ENCODE results near the gene MYCBPAP. TPM values are rescaled to one million over a fixed set of nuclear protein-coding genes. Genes with fewer than 3 reads are reported as not detected.

MYCBPAP gene
- total RNA-seq, 4 donors from 2014 or later, result 0.78 to 3.2 (median 1.6) TPM

DNA sequence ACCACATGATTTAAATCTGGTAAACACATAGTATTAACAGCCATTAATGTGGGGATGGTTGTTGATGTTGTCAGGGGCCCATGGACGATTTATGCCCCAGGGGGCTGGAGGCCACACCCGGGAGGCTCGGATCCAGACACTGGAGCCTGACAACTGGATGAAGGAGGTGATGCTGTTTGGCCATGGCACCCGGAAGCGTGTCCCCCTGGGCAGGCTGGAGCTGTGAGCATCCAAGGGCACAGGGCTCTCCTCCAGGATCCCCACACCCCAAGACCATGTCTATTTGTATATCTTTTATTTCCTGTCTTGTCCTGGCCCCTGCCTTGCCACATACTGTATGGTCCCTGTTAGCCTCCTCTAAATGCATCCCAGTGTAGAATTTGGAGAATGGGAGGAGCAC, 25.0 kb upstream of the MYCBPAP start:
- 66 to 69% methylated on average over 5 of the region's 5 CpGs for WGBS, 2 donors
- Histone ChIP-seq H3K4me1 (peaks cover 28 to 30% of the 10 kb centered on the region in 2 donors), H3K4me3 (replicated peaks in 1 of 3) (no peak overlapping the region), H3K27me3 (no peaks in the 10 kb centered on the region), H3K36me3 (peaks cover 9 to 10% of the 10 kb centered on the region in 2 donors), H3K9me3 (no peaks in the 10 kb centered on the region), H3K27ac (peak overlapping the region; percentile 90 to 98 (median 93))
- TF ChIP-seq, protein P1, sequence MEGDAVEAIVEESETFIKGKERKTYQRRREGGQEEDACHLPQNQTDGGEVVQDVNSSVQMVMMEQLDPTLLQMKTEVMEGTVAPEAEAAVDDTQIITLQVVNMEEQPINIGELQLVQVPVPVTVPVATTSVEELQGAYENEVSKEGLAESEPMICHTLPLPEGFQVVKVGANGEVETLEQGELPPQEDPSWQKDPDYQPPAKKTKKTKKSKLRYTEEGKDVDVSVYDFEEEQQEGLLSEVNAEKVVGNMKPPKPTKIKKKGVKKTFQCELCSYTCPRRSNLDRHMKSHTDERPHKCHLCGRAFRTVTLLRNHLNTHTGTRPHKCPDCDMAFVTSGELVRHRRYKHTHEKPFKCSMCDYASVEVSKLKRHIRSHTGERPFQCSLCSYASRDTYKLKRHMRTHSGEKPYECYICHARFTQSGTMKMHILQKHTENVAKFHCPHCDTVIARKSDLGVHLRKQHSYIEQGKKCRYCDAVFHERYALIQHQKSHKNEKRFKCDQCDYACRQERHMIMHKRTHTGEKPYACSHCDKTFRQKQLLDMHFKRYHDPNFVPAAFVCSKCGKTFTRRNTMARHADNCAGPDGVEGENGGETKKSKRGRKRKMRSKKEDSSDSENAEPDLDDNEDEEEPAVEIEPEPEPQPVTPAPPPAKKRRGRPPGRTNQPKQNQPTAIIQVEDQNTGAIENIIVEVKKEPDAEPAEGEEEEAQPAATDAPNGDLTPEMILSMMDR (IDR thresholded peaks at IDR 0.05), result no peak
- TF ChIP-seq POLR2A (IDR thresholded peaks at IDR 0.05), result no peak
- intact Hi-C loops (cut with DNase I), result loop anchor here (10.0 kb wide), 2 partner anchors 142 to 202 kb away; no protein-coding TSS in a partner anchor
- DNase-seq, result no peak

DNA sequence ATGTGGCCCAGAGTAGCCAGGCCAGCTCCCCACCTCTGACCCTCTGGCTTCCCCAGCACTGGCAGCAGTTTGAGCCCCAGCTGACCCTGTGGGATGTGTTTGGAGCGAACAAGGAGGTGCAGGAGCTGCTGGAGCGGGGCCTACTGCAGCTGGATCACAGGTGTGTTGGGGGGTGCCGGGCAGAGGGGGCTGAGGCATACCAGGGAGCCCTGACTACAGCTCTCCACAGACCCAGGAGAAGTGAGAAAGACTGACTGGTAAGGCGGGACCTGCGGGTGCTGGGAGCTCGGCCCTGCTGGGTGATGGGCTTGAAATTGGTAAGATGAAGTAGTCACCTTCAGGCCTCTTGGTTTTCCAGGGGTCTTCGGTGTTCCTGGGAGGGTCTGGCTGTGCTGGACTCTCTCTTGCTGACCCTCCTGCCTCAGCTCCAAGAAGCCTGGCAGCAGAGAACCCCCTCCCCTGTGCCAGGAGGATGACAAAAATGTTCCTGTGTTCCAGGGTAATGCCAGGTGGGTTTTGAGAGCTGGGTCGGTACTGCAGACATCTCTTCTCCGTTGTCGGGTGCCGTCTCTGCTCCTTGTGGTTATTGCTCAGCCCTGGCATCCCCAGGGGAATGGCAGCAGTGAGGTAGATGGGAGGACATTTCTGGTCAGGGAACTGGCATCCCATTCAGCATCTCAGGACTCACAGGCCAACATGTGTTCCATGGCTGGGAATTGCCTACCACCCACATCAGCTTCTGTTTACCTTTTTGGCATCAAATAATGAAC, 23.7 kb upstream of the MYCBPAP start:
- Histone ChIP-seq H3K4me1 (peaks cover 26 to 29% of the 10 kb centered on the region in 2 donors), H3K27ac (peak overlapping the region; percentile 90 to 98 (median 93)), H3K36me3 (peaks cover 9 to 10% of the 10 kb centered on the region in 2 donors), H3K9me3 (no peaks in the 10 kb centered on the region), H3K4me3 (replicated peaks in 1 of 3) (no peak overlapping the region), H3K27me3 (no peaks in the 10 kb centered on the region)
- intact Hi-C loops (cut with DNase I), result loop anchor here (5.0 to 10.0 kb wide), 3 partner anchors 58 to 200 kb away; no protein-coding TSS in a partner anchor
- no peak for DNase-seq
- WGBS, 2 donors, result 90 to 94% methylated on average over 9 to 11 of the region's 11 CpGs
- TF ChIP-seq, protein P1 (IDR thresholded peaks at IDR 0.05), result no peak
- TF ChIP-seq POLR2A (IDR thresholded peaks at IDR 0.05), result no peak

DNA sequence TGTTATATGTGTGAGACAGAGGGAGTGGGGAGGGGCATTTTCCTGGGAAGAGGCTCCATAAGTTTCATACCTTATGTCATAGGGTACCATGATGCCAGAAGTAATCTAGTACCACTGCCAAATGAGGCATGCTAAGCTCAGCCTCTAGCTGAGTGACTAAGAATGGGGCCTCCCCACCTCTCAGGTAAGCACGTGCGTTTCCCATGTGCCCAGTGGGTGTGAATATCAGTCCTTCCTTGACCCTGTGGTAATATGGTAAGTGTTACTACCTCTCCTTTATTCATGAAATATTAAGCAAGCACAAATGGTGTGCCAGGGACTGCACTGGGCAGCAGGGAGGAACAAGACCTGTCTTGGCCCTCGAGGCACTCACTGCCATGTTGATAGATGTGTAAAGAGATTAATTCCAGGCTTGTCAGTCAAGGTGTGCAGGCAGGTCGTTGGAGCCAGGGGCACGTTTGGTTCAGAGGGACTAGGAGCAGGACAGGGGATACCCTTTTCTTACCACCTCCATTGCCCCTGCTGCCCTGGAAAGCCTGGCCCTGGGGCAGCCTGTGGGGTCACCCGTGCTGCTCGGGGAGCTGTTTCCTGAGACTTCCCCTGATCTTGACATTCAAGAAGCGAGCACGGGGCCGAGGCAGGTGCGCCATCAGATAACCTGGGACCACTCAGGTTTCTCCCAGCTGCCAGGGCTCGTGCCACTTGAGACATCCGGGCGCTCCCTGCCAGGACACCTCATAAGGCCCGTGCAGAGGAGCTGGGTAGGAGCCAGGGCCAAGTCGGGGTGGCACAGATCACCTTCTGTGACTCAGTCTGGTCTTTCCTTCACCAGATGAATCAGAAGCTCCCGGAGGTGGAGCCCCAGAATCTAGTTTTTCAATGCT, 20.8 kb upstream of the MYCBPAP start:
- no peaks in the 10 kb centered on the region for H3K9me3 ChIP-seq
- no peaks in the 10 kb centered on the region for H3K27me3 ChIP-seq
- H3K36me3 ChIP-seq, result peaks cover 8 to 9% of the 10 kb centered on the region in 2 donors
- H3K4me3 ChIP-seq (replicated peaks in 1 of 3), result no peak overlapping the region
- H3K4me1 ChIP-seq, result peaks cover 26 to 47% of the 10 kb centered on the region in 2 donors
- TF ChIP-seq, protein P1 (IDR thresholded peaks at IDR 0.05), result no peak
- peak overlapping the region in 1 of 3 donors; percentile 7 for H3K27ac ChIP-seq
- 79 to 80% methylated on average over 10 to 14 of the region's 17 CpGs for WGBS, 2 donors
- peak; percentile 41 to 69 for DNase-seq
- intact Hi-C loops (cut with DNase I), result loop anchor here (5.0 to 10.0 kb wide), 3 partner anchors 55 to 197 kb away; no protein-coding TSS in a partner anchor

GRCh38 chr17:50488880-50489279, 19.4 kb upstream of the MYCBPAP start:
- no peaks in the 10 kb centered on the region for H3K27me3 ChIP-seq
- peaks cover 13 to 33% of the 10 kb centered on the region in 2 donors for H3K4me1 ChIP-seq
- 86 to 100% methylated on average over 2 of the region's 2 CpGs for WGBS, 2 donors
- peaks cover 8 to 9% of the 10 kb centered on the region in 2 donors for H3K36me3 ChIP-seq
- TF ChIP-seq, protein P1 (IDR thresholded peaks at IDR 0.05), result no peak
- no peak for TF ChIP-seq POLR2A (IDR thresholded peaks at IDR 0.05)
- no peaks in the 10 kb centered on the region for H3K9me3 ChIP-seq
- no peak for DNase-seq
- H3K4me3 ChIP-seq (replicated peaks in 1 of 3), result no peak overlapping the region
- intact Hi-C loops (cut with DNase I), result loop anchor here (5.0 to 10.0 kb wide), 3 partner anchors 53 to 196 kb away; no protein-coding TSS in a partner anchor
- H3K27ac ChIP-seq, result no peak overlapping the region

Measured in thyroid gland (tissue), 4 donors.